Measurements from ENCODE around the gene LGI4. TPM values are rescaled to one million over a fixed set of nuclear protein-coding genes. Genes with fewer than 3 reads are reported as not detected.

The LGI4 gene
- total and polyA plus RNA-seq, 3 donors from 2014 or later = 4.5 to 7.9 (median 4.5) TPM

- peak; percentile 78 for TF ChIP-seq POLR2A (IDR thresholded peaks at IDR 0.05)
- no peak for TF ChIP-seq CTCF (IDR thresholded peaks at IDR 0.05)
- DNase-seq = peak; percentile 92
- Histone ChIP-seq H3K27me3 (no peaks in the 10 kb centered on the region), H3K4me3 (peak overlapping the region; percentile 58 to 75), H3K27ac (peak overlapping the region; percentile 91 to 95), H3K9me3 (no peaks in the 10 kb centered on the region), H3K4me1 (peaks cover 29% of the 10 kb centered on the region), H3K36me3 (ENCODE audit: low read depth, missing control alignments) (no peaks in the 10 kb centered on the region)
- 2 to 6% methylated on average over 20 to 42 of the region's 42 CpGs for WGBS, 2 donors
- intact Hi-C loops (cut with DNase I; ENCODE audit: low total_unique reads) = no loop called here
Observed at GRCh38 chr19:35124098-35125060, 10.5 kb downstream of the LGI4 start.

GRCh38 chr19:35123573-35123972, 11.3 kb downstream of the LGI4 start:
- WGBS, 2 donors = 65 to 75% methylated on average over 5 of the region's 5 CpGs
- H3K27me3 ChIP-seq = no peaks in the 10 kb centered on the region
- peak overlapping the region; percentile 91 to 95 for H3K27ac ChIP-seq
- DNase-seq = no peak
- H3K9me3 ChIP-seq = no peaks in the 10 kb centered on the region
- no peak overlapping the region for H3K4me3 ChIP-seq
- TF ChIP-seq CTCF (IDR thresholded peaks at IDR 0.05) (no peak), POLR2A (IDR thresholded peaks at IDR 0.05) (no peak)
- H3K4me1 ChIP-seq = peaks cover 32% of the 10 kb centered on the region
- intact Hi-C loops (cut with DNase I; ENCODE audit: low total_unique reads) = no loop called here
- no peaks in the 10 kb centered on the region for H3K36me3 ChIP-seq (ENCODE audit: low read depth, missing control alignments)

DNA sequence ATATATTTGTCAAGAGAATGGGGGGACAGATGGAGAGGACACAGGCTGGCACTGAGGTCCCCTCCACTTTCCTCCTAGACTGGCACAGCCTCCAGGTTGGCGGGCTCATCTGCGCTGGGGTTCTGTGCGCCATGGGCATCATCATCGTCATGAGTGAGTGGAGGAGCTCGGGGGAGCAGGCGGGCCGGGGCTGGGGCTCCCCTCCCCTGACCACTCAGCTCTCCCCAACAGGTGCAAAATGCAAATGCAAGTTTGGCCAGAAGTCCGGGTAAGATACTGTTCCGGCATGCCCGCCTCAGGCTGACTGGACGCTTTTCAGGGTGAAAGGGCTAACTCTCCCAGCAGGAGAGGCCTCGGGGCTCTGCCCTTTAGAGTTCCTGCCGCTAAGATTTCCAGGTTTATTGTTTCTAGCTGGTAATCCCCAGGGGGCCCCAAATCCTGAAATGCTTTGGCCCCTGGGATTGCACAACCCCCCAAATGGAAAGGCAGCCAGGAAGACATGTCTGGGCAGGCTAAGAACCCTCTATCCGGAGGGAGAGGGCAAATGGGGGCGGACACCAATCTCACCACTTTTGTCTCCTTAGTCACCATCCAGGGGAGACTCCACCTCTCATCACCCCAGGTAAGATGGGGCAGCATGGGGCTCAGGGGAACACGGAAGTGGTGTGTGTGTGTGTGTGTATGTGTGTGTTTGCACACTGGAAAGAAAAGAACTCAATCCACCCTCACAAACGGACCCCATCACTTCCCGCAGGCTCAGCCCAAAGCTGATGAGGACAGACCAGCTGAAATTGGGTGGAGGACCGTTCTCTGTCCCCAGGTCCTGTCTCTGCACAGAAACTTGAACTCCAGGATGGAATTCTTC, 11.9 kb downstream of the LGI4 start:
- DNase-seq = no peak
- 87 to 90% methylated on average over 13 to 19 of the region's 19 CpGs for WGBS, 2 donors
- Histone ChIP-seq H3K9me3 (no peaks in the 10 kb centered on the region), H3K4me1 (peaks cover 32% of the 10 kb centered on the region), H3K36me3 (ENCODE audit: low read depth, missing control alignments) (no peaks in the 10 kb centered on the region), H3K27me3 (no peaks in the 10 kb centered on the region), H3K27ac (peak overlapping the region; percentile 91 to 95), H3K4me3 (no peak overlapping the region)
- intact Hi-C loops (cut with DNase I; ENCODE audit: low total_unique reads) = no loop called here
- TF ChIP-seq CTCF (IDR thresholded peaks at IDR 0.05) (no peak), POLR2A (IDR thresholded peaks at IDR 0.05) (no peak)

DNA sequence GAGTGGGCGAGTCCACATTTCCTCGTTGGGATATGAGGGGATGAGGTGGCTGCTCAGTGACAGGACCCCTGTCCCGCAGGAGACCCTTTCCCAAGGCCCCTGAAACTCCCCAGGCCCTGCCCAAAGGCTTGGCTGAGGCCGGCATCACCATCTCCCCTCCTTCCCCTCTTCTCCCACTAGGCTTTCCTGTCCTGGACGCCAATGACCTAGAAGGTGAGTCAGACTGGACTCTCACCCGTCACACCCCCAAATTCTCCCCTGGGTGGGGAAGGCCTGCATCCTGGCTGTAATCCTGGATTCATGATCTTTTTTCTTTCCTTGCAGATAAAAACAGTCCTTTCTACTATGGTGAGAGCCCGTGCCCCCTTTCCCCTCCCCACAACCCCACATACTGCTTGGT, 14.0 kb downstream of the LGI4 start:
- peaks cover 25% of the 10 kb centered on the region for H3K4me1 ChIP-seq
- no peak for DNase-seq

More for the DNA sequence above, 14.0 kb downstream of the LGI4 start:
- intact Hi-C loops (cut with DNase I; ENCODE audit: low total_unique reads) = no loop called here
- Histone ChIP-seq H3K27me3 (no peaks in the 10 kb centered on the region), H3K4me3 (no peak overlapping the region), H3K36me3 (ENCODE audit: low read depth, missing control alignments) (no peaks in the 10 kb centered on the region), H3K9me3 (no peaks in the 10 kb centered on the region), H3K27ac (no peak overlapping the region)
- 72 to 77% methylated on average over 7 of the region's 7 CpGs for whole genome bisulfite sequencing, 2 donors
- TF ChIP-seq POLR2A (IDR thresholded peaks at IDR 0.05) (no peak), CTCF (IDR thresholded peaks at IDR 0.05) (no peak)
